ENCODE measurements around the gene CCDC201.

DNA sequence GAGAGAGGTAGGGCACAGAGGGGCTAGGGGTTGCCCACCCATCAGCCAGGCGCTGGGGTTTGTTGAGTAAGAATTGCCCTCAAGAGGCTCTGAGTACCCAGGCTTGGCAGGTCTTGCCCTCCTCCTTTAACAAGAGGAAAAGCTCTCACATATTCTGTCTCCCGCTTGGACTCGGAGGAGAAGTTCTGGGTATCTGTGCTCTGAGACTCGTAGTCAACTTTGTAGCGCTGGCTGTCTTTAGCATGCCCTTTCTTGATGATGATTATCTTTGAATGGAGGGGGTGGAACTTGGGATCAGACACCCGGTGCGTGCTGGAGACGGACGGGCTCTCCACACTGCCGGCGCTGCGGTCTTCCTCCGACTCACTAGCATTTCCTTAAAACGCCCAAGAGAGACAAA lies 44.2 kb upstream of the CCDC201 start:
- TF ChIP-seq, protein P1, sequence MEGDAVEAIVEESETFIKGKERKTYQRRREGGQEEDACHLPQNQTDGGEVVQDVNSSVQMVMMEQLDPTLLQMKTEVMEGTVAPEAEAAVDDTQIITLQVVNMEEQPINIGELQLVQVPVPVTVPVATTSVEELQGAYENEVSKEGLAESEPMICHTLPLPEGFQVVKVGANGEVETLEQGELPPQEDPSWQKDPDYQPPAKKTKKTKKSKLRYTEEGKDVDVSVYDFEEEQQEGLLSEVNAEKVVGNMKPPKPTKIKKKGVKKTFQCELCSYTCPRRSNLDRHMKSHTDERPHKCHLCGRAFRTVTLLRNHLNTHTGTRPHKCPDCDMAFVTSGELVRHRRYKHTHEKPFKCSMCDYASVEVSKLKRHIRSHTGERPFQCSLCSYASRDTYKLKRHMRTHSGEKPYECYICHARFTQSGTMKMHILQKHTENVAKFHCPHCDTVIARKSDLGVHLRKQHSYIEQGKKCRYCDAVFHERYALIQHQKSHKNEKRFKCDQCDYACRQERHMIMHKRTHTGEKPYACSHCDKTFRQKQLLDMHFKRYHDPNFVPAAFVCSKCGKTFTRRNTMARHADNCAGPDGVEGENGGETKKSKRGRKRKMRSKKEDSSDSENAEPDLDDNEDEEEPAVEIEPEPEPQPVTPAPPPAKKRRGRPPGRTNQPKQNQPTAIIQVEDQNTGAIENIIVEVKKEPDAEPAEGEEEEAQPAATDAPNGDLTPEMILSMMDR (IDR thresholded peaks at IDR 0.05) = no peak
- no peak for TF ChIP-seq POLR2A (IDR thresholded peaks at IDR 0.05)

Data from tibial nerve (tissue), 3 donors.